Spinal cord (tissue), 10 donors: ENCODE results near the gene MEN1. TPM values are rescaled to one million over a fixed set of nuclear protein-coding genes. Genes with fewer than 3 reads are reported as not detected.

Experiments
- DNase-seq, 6 donors: peaks; one replicate each; pipeline versions ENCODE4 v3.0.0 to v3.0.0-alpha.2; 2013 to 2015; ENCODE audit warnings: low spot score in 6 of 6, low read depth in 4 of 6
- H3K27ac ChIP-seq: one replicate; pipeline ENCODE4 v1.5.1; 2013; ENCODE audit warnings: low read depth, low read length, control low read depth
- H3K27me3 ChIP-seq: one replicate; pipeline ENCODE4 v1.6.1; 2013; ENCODE audit warnings: low read length; ENCODE audit not compliant: control insufficient read depth, insufficient read depth
- H3K36me3 ChIP-seq: one replicate; pipeline ENCODE4 v1.6.1; 2013; ENCODE audit warnings: low read length; ENCODE audit not compliant: control insufficient read depth, insufficient read depth
- H3K4me1 ChIP-seq: one replicate; pipeline ENCODE4 v1.6.1; 2013; ENCODE audit warnings: low read length; ENCODE audit not compliant: control insufficient read depth, insufficient read depth
- H3K4me3 ChIP-seq: one replicate; pipeline ENCODE4 v1.5.1; 2013; ENCODE audit warnings: low read depth, low read length, control low read depth
- H3K9me3 ChIP-seq: one replicate; pipeline ENCODE4 v1.6.1; 2013; ENCODE audit warnings: low read length; ENCODE audit not compliant: control insufficient read depth, insufficient read depth
- WGBS: methylation state at CpG from one replicate; pipeline ENCODE4 v1.1.5; 2013; ENCODE audit warnings: missing lambda C conversion rate; ENCODE audit not compliant: insufficient coverage; 5-methylcytosine and 5-hydroxymethylcytosine counted together
- polyA plus RNA-seq, 2 donors: library from polyadenylated mRNA; unstranded; fragments of 120-200 nt; gene quantifications; one replicate each; pipeline ENCODE4 v1.2.1, GENCODE V29; 2013; ENCODE audit not compliant: insufficient read length in 2 of 2
- total RNA-seq, 2 donors: library from RNA; depleted of rRNA in 1 of 2; stranded (reverse); fragments of 120-200 nt in 1 of 2; fragments of >200 nt in 1 of 2; gene quantifications; one replicate each; pipeline versions ENCODE4 v1.2.3 to v1.2.4, GENCODE V29; 2013 to 2014
- donor health status: healthy.

MEN1 gene
- total and polyA plus RNA-seq, 4 donors = 12.4 to 46.7 (median 28.4) TPM

DNA sequence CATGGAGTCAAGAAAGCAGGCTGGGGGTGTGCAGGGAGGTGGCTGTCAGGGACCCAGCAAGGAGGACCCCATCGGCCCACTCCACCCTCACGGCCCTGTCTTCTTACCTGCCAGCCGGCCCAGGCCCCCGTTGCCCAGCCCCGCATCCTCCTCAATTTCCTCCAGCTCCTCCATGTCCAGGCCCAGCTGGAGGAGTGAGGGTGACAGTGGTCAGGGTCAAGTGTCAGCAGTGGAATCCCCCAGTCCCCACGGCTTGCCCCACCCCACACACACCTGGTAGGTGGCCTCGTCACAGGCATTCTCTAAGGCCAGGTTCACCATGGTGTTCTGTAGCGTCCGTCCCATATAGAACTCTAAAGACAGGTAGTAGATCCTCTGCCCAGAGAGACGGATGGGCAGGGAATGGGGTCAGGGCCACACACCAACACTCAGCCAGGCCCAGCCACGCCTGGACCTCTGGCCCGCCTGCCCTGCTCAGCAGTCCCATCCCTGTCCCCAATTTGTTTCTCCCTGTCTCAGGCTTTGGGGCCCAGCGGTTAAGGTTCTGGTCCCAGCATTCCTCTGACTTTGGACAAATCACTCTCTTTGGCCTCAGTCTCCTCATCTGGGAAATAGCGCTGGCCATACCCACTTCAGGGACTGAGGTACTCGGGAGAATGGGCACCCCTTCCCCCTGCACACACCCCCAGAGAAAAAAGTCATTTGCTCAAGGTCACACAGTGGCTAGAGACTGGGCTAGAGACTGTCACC is 51.8 kb downstream of the MEN1 start:
- WGBS = 84% methylated on average over 11 of the region's 15 CpGs
- Histone ChIP-seq H3K27me3 (no peaks in the 10 kb centered on the region), H3K4me3 (no peak overlapping the region), H3K9me3 (no peaks in the 10 kb centered on the region), H3K27ac (no peak overlapping the region), H3K36me3 (peaks cover 30% of the 10 kb centered on the region), H3K4me1 (peaks cover 51% of the 10 kb centered on the region)
- DNase-seq = no peak

DNA sequence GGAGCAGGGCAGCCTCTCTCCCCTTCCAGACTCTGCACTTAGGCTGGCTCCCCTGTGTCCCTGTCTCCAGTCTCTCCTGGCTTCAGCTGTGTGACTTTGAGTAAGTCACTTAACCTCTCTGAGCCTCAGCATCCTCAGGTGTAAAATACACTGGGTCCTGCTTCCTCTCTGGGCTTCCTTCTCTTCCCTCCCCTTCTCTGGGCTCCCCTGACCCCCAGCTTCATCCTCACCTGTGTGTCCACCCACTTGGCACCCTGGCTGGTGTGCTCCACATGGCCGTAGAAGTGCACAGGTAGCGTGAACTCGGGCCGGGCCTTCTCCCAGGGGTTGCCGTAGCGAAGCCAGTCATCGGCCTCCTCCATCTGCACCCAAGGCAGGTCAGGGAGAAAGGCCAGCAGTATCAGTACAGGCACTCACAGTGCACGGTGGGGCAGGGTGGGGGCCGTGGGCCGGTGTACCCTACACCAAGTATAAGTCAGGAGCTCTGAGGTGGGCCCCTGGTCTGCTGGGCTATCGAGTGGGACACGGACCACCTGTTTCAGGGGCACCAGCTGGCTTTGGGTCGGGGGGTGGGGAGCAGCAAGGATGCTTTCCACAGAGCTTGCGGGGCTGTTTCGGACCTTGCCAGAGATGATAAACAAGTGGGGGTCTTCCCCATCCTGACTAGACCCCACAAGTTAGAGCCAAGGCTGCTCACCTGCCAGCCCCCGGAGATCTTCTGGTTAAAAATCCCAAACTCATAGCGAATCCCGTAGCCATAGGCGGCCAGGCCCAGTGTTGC is 52.6 kb downstream of the MEN1 start:
- Histone ChIP-seq H3K4me3 (no peak overlapping the region), H3K4me1 (peaks cover 43% of the 10 kb centered on the region), H3K27ac (no peak overlapping the region), H3K36me3 (peaks cover 28% of the 10 kb centered on the region), H3K27me3 (no peaks in the 10 kb centered on the region), H3K9me3 (no peaks in the 10 kb centered on the region)
- 88% methylated on average over 18 of the region's 19 CpGs for WGBS
- no peak for DNase-seq

DNA sequence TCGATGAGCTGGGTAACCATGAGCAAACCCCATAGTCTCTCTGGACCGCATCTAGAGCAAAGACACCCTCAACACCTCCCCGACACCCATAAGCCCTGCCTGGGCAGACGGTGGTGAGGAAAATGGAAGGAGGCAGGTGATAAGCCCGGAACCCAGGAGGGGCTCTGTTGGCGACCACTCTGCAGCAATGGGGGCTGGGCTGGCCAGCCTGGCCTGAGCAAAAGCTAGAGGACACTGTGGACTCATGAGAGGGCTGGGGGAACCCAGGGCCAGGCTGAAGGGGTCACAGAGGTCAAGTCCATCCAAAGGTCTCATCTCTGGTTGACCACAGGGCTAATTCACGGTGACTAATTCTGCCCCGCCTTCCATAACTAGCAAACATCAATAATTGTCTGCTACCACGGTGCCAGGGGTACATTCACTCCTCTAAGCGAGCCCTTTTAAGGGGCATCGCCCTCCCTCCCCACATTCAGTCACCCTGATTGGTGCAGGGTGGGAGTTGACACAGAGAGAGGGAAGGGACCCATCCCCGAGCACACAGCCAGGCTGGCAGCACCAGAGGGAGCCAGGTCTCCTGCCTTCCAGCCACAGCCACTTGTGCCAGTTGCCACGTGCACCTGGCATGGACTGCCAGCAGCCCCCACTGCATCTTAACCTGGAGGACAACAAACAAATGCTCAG is 54.5 kb downstream of the MEN1 start:
- H3K36me3 ChIP-seq = peaks cover 26% of the 10 kb centered on the region
- 69% methylated on average over 7 of the region's 13 CpGs for WGBS
- no peak overlapping the region for H3K27ac ChIP-seq
- no peaks in the 10 kb centered on the region for H3K27me3 ChIP-seq
- no peaks in the 10 kb centered on the region for H3K9me3 ChIP-seq
- no peak for DNase-seq
- H3K4me1 ChIP-seq = peaks cover 24% of the 10 kb centered on the region
- H3K4me3 ChIP-seq = no peak overlapping the region

DNA sequence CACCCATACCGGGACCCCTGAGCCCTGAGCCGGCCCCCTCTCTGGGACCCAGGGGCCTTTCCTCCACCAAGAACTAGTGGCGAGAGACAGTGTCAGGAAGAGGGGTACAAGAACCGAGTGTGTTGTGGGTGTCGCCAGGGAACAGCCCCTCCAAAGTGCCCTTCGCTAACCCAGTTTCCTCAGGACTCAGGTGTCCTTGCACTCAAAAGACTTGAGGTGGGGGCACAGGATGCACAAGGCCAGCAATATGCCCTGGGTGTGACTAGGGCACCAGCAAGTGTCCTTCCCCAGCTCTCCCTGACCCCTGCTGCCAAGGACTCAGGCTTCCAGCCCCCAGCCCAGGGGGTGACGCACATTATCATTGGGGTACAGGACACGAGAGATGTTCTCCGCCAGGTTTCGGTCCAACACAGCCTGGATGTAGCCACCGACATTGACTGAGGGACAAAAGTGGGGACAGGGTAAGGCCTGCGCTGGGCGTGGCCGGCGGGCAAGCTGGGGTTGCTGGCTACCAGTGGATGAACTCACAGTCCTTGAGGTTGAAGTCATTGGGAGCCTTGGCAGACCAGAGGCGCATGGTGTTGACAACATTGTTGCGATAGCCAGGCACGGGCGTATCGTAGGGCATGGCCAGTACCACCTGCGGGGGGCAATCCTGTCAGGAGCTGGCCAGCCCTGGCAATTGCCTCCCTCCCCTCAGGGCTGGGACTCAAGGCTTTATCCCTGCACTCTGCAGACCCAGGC is 55.3 kb downstream of the MEN1 start:
- Histone ChIP-seq H3K27me3 (no peaks in the 10 kb centered on the region), H3K36me3 (peaks cover 23% of the 10 kb centered on the region), H3K27ac (no peak overlapping the region), H3K4me1 (peaks cover 17% of the 10 kb centered on the region), H3K9me3 (no peaks in the 10 kb centered on the region), H3K4me3 (no peak overlapping the region)
- 88% methylated on average over 21 of the region's 21 CpGs for WGBS
- no peak for DNase-seq

DNA sequence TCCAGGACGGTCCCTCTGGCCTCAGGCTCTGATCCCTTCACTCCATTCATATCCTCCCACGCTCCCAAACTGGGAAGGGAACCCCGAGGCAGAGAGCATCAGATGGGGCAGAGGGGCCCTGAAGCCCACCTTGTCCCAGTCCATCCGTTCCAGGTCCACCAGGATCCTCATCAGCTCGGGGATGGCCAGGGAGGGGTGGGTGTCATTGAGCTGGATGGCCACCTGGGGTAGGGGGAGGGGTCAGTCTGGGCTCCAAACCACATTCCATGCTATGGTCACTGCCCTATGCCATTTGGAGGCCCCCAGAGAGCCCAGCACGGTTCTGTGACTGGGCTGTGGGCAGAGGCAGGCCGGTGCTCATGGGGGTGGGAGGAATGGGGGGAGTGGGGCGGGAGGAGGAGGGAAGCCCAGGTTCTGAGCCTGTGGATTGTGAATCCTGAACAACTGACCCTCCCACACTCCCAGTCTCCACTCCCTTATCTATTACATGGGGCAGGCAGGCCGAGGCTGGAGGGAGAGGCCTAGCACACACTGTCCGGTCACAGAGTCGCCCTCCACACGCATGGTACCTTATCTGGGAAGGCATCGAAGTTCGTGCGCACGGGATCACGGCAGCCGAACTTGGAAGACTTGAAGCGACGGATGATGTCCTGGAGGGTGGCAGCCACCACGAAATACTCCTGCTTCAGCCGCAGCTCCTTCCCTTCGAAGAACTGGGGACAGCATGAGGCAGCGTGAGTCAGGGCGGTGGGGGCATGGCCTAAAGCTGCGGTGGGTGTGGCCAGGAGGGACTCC is 56.0 kb downstream of the MEN1 start:
- Histone ChIP-seq H3K27me3 (no peaks in the 10 kb centered on the region), H3K36me3 (peaks cover 17% of the 10 kb centered on the region), H3K4me3 (no peak overlapping the region), H3K9me3 (no peaks in the 10 kb centered on the region), H3K27ac (no peak overlapping the region), H3K4me1 (peaks cover 9% of the 10 kb centered on the region)
- 88% methylated on average over 23 of the region's 26 CpGs for WGBS
- DNase-seq = no peak

Other genes starting within 250 kb of the MEN1 start
- not detected for gene SLC22A12, start 219.3 kb downstream of the MEN1 start, total RNA-seq
- gene SLC22A12, start 219.3 kb downstream of the MEN1 start, polyA plus RNA-seq = not detected
- 100 to 1,000 TPM in 1 of 2 donors, 10 to 100 TPM in 1; 68.0 to 145 TPM for gene NRXN2, start 87.4 kb downstream of the MEN1 start, total RNA-seq
- 100 to 1,000 TPM; 415 to 424 TPM for gene NRXN2, start 87.4 kb downstream of the MEN1 start, polyA plus RNA-seq
- 10 to 100 TPM; 18.8 to 23.7 TPM for gene RASGRP2, start 66.4 kb downstream of the MEN1 start, total RNA-seq
- gene RASGRP2, start 66.4 kb downstream of the MEN1 start, polyA plus RNA-seq = 10 to 100 TPM; 58.7 to 87.3 TPM
- gene PYGM, start 50.6 kb downstream of the MEN1 start, total RNA-seq = 10 to 100 TPM in 1 of 2 donors, 1 to 10 TPM in 1; 9.7 to 13.6 TPM
- 10 to 100 TPM in 1 of 2 donors, 1 to 10 TPM in 1; 8.3 to 13.3 TPM for gene PYGM, start 50.6 kb downstream of the MEN1 start, polyA plus RNA-seq
- gene SF1, start 32.0 kb downstream of the MEN1 start, total RNA-seq = 100 to 1,000 TPM; 102 to 118 TPM
- gene SF1, start 32.0 kb downstream of the MEN1 start, polyA plus RNA-seq = 100 to 1,000 TPM; 286 to 377 TPM
- 10 to 100 TPM; 15.3 to 26.3 TPM for gene MAP4K2, start 7.3 kb downstream of the MEN1 start, total RNA-seq
- 10 to 100 TPM; 36.0 to 47.7 TPM for gene MAP4K2, start 7.3 kb downstream of the MEN1 start, polyA plus RNA-seq
- gene CDC42BPG, start 34.1 kb upstream of the MEN1 start, total RNA-seq = 1 to 10 TPM in 1 of 2 donors, under 1 TPM in 1; 0.59 to 2.0 TPM
- 1 to 10 TPM in 1 of 2 donors, under 1 TPM in 1; 0.43 to 1.5 TPM for gene CDC42BPG, start 34.1 kb upstream of the MEN1 start, polyA plus RNA-seq
- 10 to 100 TPM; 40.9 to 75.8 TPM for gene EHD1, start 68.1 kb upstream of the MEN1 start, total RNA-seq
- 100 to 1,000 TPM in 1 of 2 donors, 10 to 100 TPM in 1; 82.4 to 102 TPM for gene EHD1, start 68.1 kb upstream of the MEN1 start, polyA plus RNA-seq
- 10 to 100 TPM in 1 of 2 donors, 1 to 10 TPM in 1; 8.1 to 14.7 TPM for gene ATG2A, start 106.7 kb upstream of the MEN1 start, total RNA-seq
- gene ATG2A, start 106.7 kb upstream of the MEN1 start, polyA plus RNA-seq = 10 to 100 TPM; 26.0 to 26.8 TPM
- 10 to 100 TPM; 26.3 to 40.0 TPM for gene PPP2R5B, start 114.1 kb upstream of the MEN1 start, total RNA-seq
- gene PPP2R5B, start 114.1 kb upstream of the MEN1 start, polyA plus RNA-seq = 10 to 100 TPM; 96.4 to 99.8 TPM
- gene GPHA2, start 125.3 kb upstream of the MEN1 start, total RNA-seq = 1 to 10 TPM in 1 of 2 donors, under 1 TPM in 1; 0.59 to 3.5 TPM
- gene GPHA2, start 125.3 kb upstream of the MEN1 start, polyA plus RNA-seq = 1 to 10 TPM in 1 of 2 donors, not detected in 1; 1.9 TPM
- gene MAJIN, start 161.6 kb upstream of the MEN1 start, total RNA-seq = under 1 TPM in 1 of 2 donors, not detected in 1; 0.50 TPM
- under 1 TPM in 1 of 2 donors, not detected in 1; 0.42 TPM for gene MAJIN, start 161.6 kb upstream of the MEN1 start, polyA plus RNA-seq
- gene BATF2, start 186.4 kb upstream of the MEN1 start, total RNA-seq = under 1 TPM; 0.99 TPM
- 1 to 10 TPM in 1 of 2 donors, under 1 TPM in 1; 0.76 to 1.0 TPM for gene BATF2, start 186.4 kb upstream of the MEN1 start, polyA plus RNA-seq
- 100 to 1,000 TPM in 1 of 2 donors, 10 to 100 TPM in 1; 75.4 to 120 TPM for gene ARL2, start 203.6 kb upstream of the MEN1 start, total RNA-seq
- 100 to 1,000 TPM; 119 to 123 TPM for gene ARL2, start 203.6 kb upstream of the MEN1 start, polyA plus RNA-seq
- 10 to 100 TPM; 14.4 to 25.7 TPM for gene SNX15, start 216.9 kb upstream of the MEN1 start, total RNA-seq
- 10 to 100 TPM; 30.6 to 32.4 TPM for gene SNX15, start 216.9 kb upstream of the MEN1 start, polyA plus RNA-seq
- 1 to 10 TPM; 4.0 to 6.4 TPM for gene SAC3D1, start 230.7 kb upstream of the MEN1 start, total RNA-seq
- 10 to 100 TPM; 16.5 to 18.0 TPM for gene SAC3D1, start 230.7 kb upstream of the MEN1 start, polyA plus RNA-seq
- gene NAALADL1, start 248.0 kb upstream of the MEN1 start, total RNA-seq = 10 to 100 TPM in 1 of 2 donors, 1 to 10 TPM in 1; 7.7 to 25.2 TPM
- gene NAALADL1, start 248.0 kb upstream of the MEN1 start, polyA plus RNA-seq = 1 to 10 TPM; 5.5 to 8.1 TPM